ENCODE data around the gene LRRC3. TPM values are rescaled to one million over a fixed set of nuclear protein-coding genes. Genes with fewer than 3 reads are reported as not detected.

The LRRC3 gene
- total and polyA plus RNA-seq, 2 of the 8 experiments (the other 6 are each of a cell fraction or from before 2014, with no cell fraction given) = 3.1 to 5.4 TPM

DNA sequence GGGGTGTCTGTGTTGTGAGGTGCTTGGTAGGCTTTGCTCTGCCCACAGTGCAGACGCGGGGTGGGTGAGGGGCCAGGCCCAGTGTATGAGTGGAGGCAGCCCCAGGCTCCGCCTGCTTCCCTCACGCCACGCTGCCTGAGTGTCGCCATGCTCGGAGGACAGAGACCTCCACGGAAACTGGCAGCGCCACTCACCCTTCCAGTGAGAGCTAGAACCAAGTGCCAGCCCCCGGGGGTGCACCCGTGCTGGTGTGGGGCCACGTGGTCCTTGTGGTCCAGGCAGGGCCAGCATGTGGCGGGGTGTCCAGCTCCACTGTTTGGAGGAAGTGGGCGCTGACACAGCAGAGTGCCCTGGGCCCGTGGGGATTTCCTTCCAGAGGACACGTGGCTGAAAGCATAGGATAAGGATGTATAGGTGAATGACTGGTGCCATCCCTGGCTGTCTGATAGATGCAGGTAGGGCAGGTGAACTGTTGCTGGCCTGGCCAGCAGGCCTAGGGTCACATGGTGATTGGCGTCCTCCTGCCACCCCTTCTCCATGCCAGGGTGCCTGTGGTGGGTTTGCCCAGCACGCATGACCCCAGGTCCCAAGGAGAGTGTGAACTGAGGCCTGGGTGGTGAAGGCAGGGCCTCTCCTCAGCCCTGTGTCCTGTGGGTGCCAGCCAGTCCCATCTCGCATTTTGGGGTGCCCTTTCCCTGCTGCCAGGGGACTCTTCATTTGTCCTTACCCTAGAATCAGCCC is 3.8 kb downstream of the LRRC3 start:
- Histone ChIP-seq H3K27me3 (replicated peaks in 1 of 4; ENCODE audit: control insufficient read depth in 3 of 4, extremely low read depth in 1 of 4, insufficient read depth in 3 of 4, low read length in 3 of 4) (peaks cover 0 to 11% (median 4%) of the 10 kb centered on the region in 4 experiments; a peak in 4 of 7 replicates), H3K9me3 (ENCODE audit: insufficient read depth in 2 of 2, low read depth in 1 of 2, low read length in 1 of 2) (no peaks in the 10 kb centered on the region), H4K20me1 (replicated peaks in 1 of 2; ENCODE audit: control insufficient read depth in 1 of 2, insufficient read depth in 2 of 2, low read length in 2 of 2) (peaks cover 0 to 6% of the 10 kb centered on the region in 2 experiments), H4K5ac (ENCODE audit: insufficient read length, low read depth, low read length) (no peak overlapping the region), H3K56ac (replicated peaks; ENCODE audit: insufficient read length, low read depth, low read length) (no peak overlapping the region), H3K9ac (replicated peaks in 1 of 4; ENCODE audit: extremely low read depth in 1 of 4, low read depth in 3 of 4, low read length in 3 of 4) (no peak overlapping the region), H3K79me2 (ENCODE audit: control insufficient read depth in 1 of 2, insufficient read depth in 2 of 2, low read length in 2 of 2) (no peaks in the 10 kb centered on the region), H3K14ac (ENCODE audit: insufficient read length) (no peak overlapping the region), H2AK5ac (ENCODE audit: low read depth, low read length) (no peak overlapping the region), H3K18ac (ENCODE audit: extremely low read depth, low read length) (no peak overlapping the region; the same call in 1 of the 2 replicates), H3K23ac (ENCODE audit: insufficient read length) (no peak overlapping the region), H2AFZ (ENCODE audit: low read length) (no peak overlapping the region), H3K4ac (replicated peaks; ENCODE audit: insufficient read length, low read depth, low read length) (no peak overlapping the region), H2BK15ac (ENCODE audit: low read length) (no peak overlapping the region), H4K91ac (replicated peaks; ENCODE audit: insufficient read length, low read length) (no peak overlapping the region), H3K23me2 (ENCODE audit: low read depth, low read length) (peaks cover 5% of the 10 kb centered on the region; the same call in 1 of the 2 replicates), H3K4me1 (replicated peaks in 1 of 4; ENCODE audit: control insufficient read depth in 3 of 4, insufficient read depth in 4 of 4, low read length in 3 of 4) (peaks cover 0 to 5% (median 2%) of the 10 kb centered on the region in 4 experiments; a peak in 3 of 7 replicates), H3K79me1 (ENCODE audit: low read depth, low read length) (no peaks in the 10 kb centered on the region), H2BK12ac (ENCODE audit: low read depth, low read length) (no peak overlapping the region), H3K4me3 (ENCODE audit: extremely low read depth in 1 of 4, insufficient read depth in 2 of 4, low read depth in 3 of 4, low read length in 4 of 4) (no peak overlapping the region), H3K4me2 (ENCODE audit: insufficient read depth in 1 of 2, low read depth in 2 of 2, low read length in 2 of 2) (no peak overlapping the region), H3K27ac (ENCODE audit: low read depth, low read length) (no peak overlapping the region; the same call in 1 of the 2 replicates), H3K36me3 (ENCODE audit: control insufficient read depth in 2 of 4, insufficient read depth in 4 of 4, low read length in 3 of 4) (no peaks in the 10 kb centered on the region), H4K8ac (ENCODE audit: extremely low read depth, insufficient read depth, low read length) (no peak overlapping the region; the same call in 1 of the 2 replicates), H2BK120ac (replicated peaks; ENCODE audit: low read depth, low read length) (no peak overlapping the region), H2BK20ac (ENCODE audit: low read length) (no peak overlapping the region), H2BK5ac (ENCODE audit: low read depth, low read length) (no peak overlapping the region)
- DNase-seq (ENCODE audit: low read depth in 1 of 2, low spot score in 2 of 2) (no peak), FAIRE-seq (no peak)
- 90% methylated on average over 19 of the region's 19 CpGs; no CpG with 5 or more reads in 1 of the 2 experiments for WGBS, 2 experiments (ENCODE audit: extremely low coverage in 1 of 2, insufficient coverage in 1 of 2, insufficient read length in 1 of 2, insufficient replicate concordance in 2 of 2, low coverage in 1 of 2, low lambda C conversion rate in 2 of 2, missing lambda C conversion rate in 1 of 2)
- ChIA-PET POLR2A (ENCODE audit: partially characterized antibody) (no interaction called here), CTCF (ENCODE audit: partially characterized antibody) (interaction anchor here (1.1 kb wide), 1 partner anchor 21 kb away, joined by 3 read pairs; no protein-coding TSS in a partner anchor)
- TF ChIP-seq EZH2 (IDR thresholded peaks at IDR 0.05; ENCODE audit: low read depth, low read length, severe bottlenecking) = no peak
- no peak for TF ChIP-seq SRF (IDR thresholded peaks at IDR 0.05; ENCODE audit: low read depth, low read length)
- no peak for TF ChIP-seq TCF12 (IDR thresholded peaks at IDR 0.05; ENCODE audit: low read depth, low read length)
- no peak for TF ChIP-seq USF2 (IDR thresholded peaks at IDR 0.05; ENCODE audit: low read length)
- no peak for TF ChIP-seq RXRA (IDR thresholded peaks at IDR 0.05; ENCODE audit: insufficient read depth, low read depth, low read length)
- no peak for TF ChIP-seq CTCF (IDR thresholded peaks at IDR 0.05; ENCODE audit: control extremely low read depth in 1 of 3, insufficient read depth in 1 of 3, low read depth in 1 of 3, low read length in 3 of 3)
- no peak for TF ChIP-seq MAFK (IDR thresholded peaks at IDR 0.05; ENCODE audit: low read depth, low read length)
- no peak for TF ChIP-seq MAX (IDR thresholded peaks at IDR 0.05)

Measured in H1 (cell line).